ENCODE results near the gene PAMR1.

The PAMR1 gene

DNA sequence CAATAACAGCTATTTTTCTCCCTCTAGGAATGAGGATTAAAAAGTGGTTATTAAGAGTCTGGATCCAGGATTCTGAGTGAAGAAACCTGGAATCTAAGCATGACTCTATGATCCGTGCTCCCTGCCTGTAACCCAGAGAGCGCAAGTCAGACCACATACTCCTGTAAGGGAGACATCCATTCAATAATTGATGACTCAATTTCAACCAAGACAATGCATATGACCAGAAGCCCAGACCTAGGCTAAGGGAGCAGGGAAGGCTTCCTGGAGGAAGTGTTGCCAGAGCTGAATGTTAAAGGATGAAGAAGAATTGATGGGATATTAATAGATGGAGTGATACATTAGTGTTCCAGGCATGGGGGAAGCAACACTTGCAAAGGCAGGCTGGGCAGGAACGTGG lies 13.8 kb upstream of the PAMR1 start:
- no peak for DNase-seq (ENCODE audit: low read depth, low spot score)
- TF ChIP-seq, protein P1, sequence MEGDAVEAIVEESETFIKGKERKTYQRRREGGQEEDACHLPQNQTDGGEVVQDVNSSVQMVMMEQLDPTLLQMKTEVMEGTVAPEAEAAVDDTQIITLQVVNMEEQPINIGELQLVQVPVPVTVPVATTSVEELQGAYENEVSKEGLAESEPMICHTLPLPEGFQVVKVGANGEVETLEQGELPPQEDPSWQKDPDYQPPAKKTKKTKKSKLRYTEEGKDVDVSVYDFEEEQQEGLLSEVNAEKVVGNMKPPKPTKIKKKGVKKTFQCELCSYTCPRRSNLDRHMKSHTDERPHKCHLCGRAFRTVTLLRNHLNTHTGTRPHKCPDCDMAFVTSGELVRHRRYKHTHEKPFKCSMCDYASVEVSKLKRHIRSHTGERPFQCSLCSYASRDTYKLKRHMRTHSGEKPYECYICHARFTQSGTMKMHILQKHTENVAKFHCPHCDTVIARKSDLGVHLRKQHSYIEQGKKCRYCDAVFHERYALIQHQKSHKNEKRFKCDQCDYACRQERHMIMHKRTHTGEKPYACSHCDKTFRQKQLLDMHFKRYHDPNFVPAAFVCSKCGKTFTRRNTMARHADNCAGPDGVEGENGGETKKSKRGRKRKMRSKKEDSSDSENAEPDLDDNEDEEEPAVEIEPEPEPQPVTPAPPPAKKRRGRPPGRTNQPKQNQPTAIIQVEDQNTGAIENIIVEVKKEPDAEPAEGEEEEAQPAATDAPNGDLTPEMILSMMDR (IDR thresholded peaks at IDR 0.05; ENCODE audit: insufficient read depth, low read length, missing control alignments) = no peak
- no peak overlapping the region for H3K4me3 ChIP-seq (ENCODE audit: low read depth, low read length)
- ChIA-PET POLR2A (interaction anchor here (0.6 to 1.1 kb wide), 2 partner anchors 9 to 55 kb away, joined by 3 to 6 read pairs; no protein-coding TSS in a partner anchor), CTCF (interaction anchor here (2.2 kb wide), 1 partner anchor 9 kb away, joined by 6 read pairs; no protein-coding TSS in a partner anchor)

DNA sequence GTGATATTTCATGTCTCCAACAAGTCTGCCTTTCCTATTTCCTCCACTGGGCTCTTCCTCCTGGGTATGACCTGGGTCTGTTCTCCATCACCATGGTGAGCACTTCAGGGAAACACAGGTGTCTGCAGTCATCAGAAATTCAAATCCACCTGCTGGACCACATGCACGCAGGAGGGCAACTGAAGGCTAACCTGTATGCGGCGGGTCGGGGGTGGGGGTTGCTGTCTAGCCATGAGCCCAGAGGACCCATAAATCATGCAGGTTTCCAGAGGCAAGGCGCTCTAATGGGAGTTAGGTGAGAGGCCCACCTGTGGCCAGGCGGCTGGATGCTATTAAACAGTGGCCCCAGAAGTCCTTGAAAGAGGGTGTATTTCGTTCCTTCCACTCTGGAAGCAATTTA lies 11.1 kb upstream of the PAMR1 start:
- ChIA-PET POLR2A (no interaction called here), CTCF (no interaction called here)
- H3K4me3 ChIP-seq (ENCODE audit: low read depth, low read length) = no peak overlapping the region
- DNase-seq (ENCODE audit: low read depth, low spot score) = no peak
- TF ChIP-seq, protein P1 (IDR thresholded peaks at IDR 0.05; ENCODE audit: insufficient read depth, low read length, missing control alignments) = no peak

DNA sequence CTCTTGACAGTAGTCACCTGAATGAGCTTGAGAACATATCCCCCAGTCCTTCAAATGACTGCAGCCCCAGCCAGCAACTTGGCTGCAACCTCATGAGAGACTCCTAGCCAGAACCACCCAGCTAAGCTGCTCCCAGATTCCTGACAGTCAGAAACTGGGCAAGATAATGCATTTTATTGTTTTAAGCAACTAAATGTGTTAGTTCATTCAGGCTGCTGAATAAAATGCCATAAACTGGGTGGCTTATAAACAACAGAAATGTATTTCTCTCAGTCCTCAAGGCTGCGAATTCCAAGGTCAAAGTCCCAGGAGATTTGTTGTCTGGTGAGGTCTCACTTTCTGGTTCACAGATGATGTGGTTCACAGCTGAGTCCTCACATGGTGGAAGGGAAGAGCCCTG lies 5.8 kb upstream of the PAMR1 start:
- POLR2A ChIA-PET = no interaction called here
- CTCF ChIA-PET = interaction anchor here (1.0 to 1.6 kb wide), 5 partner anchors 11 to 735 kb away, joined by 3 to 5 read pairs (median 4); no protein-coding TSS in a partner anchor
- DNase-seq (ENCODE audit: low read depth, low spot score) = no peak
- TF ChIP-seq, protein P1 (IDR thresholded peaks at IDR 0.05; ENCODE audit: insufficient read depth, low read length, missing control alignments) = no peak
- no peak overlapping the region for H3K4me3 ChIP-seq (ENCODE audit: low read depth, low read length)

DNA sequence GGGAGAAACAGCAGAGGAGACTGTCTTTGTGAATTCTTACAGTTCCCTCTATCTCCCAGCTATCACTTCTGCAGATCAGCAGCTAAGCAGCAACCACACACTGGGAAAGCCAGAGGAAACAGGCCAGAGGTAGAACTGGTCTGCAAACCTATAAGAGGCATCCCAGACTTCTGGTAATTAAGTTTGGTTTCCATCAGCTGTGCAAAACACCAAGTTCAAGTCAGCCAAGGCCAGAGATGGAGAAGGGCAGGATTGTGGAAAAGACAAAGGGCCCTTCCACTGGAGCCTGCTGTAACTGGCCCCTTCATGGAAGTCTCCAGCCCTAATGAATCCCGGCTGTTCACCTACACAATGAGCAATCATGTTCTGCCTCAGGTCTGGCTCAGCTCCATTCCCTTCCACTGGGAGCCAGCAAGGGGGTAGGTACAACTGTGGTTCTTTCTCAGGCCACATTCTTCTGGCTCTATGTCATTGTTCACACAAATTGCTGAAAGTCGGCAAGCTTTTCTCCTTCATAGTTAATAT lies 4.6 kb upstream of the PAMR1 start:
- peak; percentile 87 for DNase-seq (ENCODE audit: low read depth, low spot score)
- ChIA-PET CTCF (interaction anchor here (1.0 to 1.6 kb wide), 7 partner anchors 9 to 736 kb away, joined by 3 to 6 read pairs (median 4); no protein-coding TSS in a partner anchor), POLR2A (interaction anchor here (0.5 to 1.4 kb wide), 7 partner anchors 9 to 45 kb away, joined by 3 to 8 read pairs (median 3); no protein-coding TSS in a partner anchor)
- TF ChIP-seq, protein P1 (IDR thresholded peaks at IDR 0.05; ENCODE audit: insufficient read depth, low read length, missing control alignments) = no peak
- H3K4me3 ChIP-seq (ENCODE audit: low read depth, low read length) = no peak overlapping the region

DNA sequence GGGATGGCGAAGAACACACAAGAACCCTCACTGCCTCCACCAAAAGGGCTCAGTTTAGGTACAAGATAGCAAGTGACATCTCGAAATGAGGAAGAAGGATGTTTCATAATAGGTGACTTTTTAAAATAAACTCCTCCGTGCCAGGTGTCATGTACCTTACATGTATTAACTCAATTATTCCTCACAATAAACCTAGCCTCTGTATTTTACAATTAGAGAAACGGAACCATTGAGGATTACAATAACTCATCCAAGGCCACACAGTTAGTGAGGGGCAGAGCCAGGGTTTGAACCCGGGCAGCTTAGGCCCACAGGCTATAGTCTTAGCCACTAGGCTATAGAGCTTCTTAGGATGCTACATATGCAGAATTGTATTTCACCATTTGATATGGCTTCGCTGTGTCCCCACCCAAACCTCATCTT lies 965 bp upstream of the PAMR1 start:
- POLR2A ChIA-PET = interaction anchor here (2.0 kb wide), 1 partner anchor 23 kb away, joined by 10 read pairs; no protein-coding TSS in a partner anchor
- TF ChIP-seq, protein P1 (IDR thresholded peaks at IDR 0.05; ENCODE audit: insufficient read depth, low read length, missing control alignments) = no peak
- CTCF ChIA-PET = interaction anchor here (1.0 to 1.8 kb wide), 6 partner anchors 9 to 41 kb away, joined by 3 to 6 read pairs (median 5); no protein-coding TSS in a partner anchor
- H3K4me3 ChIP-seq (ENCODE audit: low read depth, low read length) = peak overlapping the region; percentile 80
- no peak for DNase-seq (ENCODE audit: low read depth, low spot score)

DNA sequence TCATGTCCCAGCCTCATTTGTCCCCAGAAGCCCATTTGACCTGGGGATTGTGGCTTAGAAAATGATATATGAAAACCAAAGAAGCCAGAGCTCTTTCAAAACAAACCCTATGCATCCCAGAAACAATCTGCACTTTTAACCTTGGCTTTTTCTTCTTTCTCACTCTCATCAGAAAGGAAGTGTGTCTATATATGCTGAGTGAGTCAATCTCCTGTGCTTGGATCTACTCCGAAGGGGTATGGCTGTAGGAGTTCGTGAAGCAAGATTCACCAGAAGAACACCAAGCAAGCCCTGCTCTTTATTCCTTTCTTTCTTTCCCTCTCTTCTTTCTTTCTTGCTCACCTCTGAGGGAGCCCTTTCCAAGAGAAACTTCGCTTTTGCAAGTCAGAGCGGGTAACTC lies 636 bp downstream of the PAMR1 start:
- ChIA-PET CTCF (interaction anchor here (0.9 to 1.8 kb wide), 9 partner anchors 10 to 91 kb away, joined by 4 to 6 read pairs (median 5); no protein-coding TSS in a partner anchor), POLR2A (interaction anchor here (1.1 to 2.0 kb wide), 3 partner anchors 10 to 25 kb away, joined by 3 to 10 read pairs (median 10); no protein-coding TSS in a partner anchor)
- peak overlapping the region; percentile 80 for H3K4me3 ChIP-seq (ENCODE audit: low read depth, low read length)
- DNase-seq (ENCODE audit: low read depth, low spot score) = no peak
- TF ChIP-seq, protein P1 (IDR thresholded peaks at IDR 0.05; ENCODE audit: insufficient read depth, low read length, missing control alignments) = no peak
